ENCODE measurements around the gene CASP10.
"Not testable (repeated sequence)": the region's sequence is repeated elsewhere in the genome, so short reads cannot be mapped to it uniquely, and the experiment has no call there.

CASP10 gene

DNA sequence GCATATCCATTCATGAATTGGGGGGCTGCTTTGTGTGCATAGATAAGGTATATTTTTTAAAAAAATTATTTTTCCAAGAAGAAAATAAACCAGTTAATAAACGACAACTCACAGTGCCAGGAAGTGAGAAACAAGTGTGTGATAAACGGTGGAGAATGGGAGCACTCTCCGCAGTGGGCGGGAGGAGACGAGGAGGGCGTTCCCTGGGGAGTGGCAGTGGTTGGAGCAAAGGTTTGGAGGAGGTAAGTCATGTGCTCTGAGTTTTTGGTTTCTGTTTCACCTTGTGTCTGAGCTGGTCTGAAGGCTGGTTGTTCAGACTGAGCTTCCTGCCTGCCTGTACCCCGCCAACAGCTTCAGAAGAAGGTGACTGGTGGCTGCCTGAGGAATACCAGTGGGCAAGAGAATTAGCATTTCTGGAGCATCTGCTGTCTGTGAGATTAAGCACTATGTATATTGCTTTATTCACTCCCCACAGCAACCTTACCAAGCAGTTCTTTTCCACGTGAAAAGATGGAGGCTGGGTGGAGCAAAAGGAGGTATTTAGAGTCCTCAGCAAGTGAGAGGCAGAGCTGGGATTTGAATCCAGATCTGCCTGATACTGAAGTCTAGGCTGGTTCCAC is 50.4 kb downstream of the CASP10 start:
- peak; percentile 71 for DNase-seq (ENCODE audit: low read depth, low spot score)

DNA sequence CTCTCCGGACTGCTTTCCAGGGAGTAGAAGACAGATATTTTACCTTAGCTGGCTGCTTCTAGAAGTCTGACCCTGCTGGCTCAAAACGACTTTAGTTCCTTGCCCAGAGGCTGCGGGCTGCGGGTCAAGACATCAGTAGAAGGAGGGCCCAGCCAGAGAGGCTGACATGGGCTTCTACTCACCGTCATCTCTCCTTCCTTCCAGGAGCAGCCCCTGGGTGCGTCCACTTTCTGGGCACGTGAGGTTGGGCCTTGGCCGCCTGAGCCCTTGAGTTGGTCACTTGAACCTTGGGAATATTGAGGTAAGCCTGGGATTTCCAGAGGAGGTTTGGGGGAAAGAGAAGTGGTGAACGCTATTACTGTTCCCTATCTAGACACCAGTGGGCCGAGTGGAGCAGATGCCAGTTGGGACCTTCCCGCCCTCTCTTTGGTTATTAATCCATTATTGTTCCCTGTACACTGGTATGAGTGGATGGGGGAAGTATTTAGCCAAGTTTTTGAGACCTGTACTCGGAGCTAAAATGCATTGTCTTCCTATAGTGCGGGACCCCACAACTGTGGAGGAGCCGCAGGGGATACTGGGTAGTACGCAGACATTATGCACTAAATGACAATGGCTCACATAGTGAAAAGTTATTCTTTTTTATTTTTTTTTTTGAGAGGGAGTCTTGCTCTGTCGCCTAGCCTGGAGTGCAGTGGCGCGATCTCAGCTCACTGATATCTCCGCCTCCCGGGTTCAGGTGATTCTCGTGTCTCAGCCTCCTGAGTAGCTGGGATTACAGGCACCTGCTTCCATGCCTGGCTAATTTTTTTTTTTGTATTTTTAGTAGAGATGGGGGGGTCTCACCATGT is 51.1 kb downstream of the CASP10 start:
- no peak for DNase-seq (ENCODE audit: low read depth, low spot score)

DNA sequence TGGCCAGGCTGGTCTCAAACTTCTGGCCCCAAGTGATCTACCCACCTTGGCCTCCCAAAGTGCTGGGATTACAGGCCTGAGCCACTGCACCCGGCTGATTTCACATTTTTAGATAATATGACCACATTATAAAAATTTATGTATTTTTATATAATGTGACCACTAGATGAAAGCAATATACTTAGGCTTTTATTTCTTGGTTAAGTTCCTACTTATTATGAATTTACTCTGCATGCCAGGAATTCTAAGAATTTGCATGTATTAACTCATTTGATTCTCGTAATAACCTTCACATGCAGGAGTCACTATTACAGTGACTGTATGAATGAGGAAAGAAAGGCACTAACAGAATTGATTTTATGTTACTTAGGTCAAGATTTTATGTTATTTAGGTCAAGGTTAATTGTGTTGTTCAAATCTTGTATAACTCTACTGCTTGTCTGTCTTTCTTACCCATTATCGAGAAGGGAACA is 51.8 kb downstream of the CASP10 start:
- DNase-seq (ENCODE audit: low read depth, low spot score) = no peak

DNA sequence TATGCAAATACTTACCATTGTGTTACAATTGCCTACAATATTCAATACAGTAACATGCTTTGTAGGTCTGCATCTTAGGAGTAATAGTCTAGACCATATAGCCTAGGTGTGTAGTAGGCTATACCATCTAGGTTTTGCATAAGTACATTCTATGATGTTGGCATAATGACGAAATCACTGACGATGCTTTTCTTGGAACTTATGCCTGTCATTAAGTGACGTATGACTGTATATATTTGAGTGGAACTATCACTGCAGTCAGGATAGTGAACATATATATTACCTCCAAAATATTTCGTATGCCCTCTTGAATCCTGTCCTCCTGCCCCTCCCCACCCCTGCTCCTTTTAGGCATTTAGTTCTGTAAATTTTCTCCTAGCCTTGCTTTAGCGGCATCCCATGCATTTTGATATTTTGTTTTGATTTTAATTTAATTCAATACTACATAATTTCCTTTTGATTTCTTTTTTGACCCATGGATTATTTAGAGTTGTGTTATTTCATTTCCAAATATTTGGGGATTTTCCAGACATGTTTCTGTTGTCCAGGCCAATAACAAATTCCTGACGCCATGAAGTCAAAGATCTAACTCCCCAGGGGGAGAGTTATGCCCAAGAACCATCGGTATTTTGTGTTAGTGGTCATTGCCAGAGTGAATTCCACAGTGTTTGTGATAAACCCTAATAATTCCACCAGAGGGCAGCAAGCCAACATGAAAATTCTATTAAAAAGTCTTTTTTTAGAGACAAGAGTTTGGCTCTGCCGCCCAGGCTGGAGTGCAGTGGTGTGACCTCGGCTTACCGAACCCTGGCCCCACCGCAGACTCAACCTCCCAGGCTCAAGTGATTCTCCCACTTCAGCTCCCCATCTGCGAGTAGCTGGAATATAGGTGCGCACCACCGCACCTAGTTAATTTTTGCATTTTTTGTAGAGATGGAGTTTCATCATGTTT is 53.2 kb downstream of the CASP10 start:
- no peak for DNase-seq (ENCODE audit: low read depth, low spot score)

DNA sequence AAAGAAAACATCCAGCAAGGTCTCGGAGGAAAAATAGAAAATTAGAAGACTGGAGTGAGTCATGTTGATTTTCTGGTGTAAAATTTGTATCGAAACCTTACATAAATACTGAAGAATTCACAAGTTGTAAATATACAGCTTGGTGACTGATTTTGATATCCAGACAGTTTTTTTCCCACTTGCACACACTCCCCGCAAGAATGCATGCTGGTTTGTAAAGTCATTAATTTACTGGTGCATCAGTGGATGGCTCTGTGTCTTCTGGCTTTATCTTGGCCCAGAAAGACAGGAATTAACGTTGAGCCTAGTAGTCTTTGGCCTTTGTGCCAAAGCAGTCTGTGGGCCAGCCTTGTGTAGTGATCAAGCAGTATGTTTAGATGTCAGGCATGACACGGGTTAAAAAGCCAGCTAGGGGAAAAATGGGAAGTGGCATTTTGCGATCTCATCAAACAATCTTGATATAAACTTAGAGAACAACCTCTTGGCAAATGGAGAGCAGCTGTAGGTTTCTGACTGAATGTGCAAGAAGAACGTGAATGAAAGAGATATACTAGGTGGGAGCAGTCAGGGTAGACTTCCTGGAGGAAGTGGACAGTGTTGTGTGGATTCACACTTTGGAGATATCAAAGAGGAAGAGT is 54.7 kb downstream of the CASP10 start:
- DNase-seq (ENCODE audit: low read depth, low spot score) = no peak

DNA sequence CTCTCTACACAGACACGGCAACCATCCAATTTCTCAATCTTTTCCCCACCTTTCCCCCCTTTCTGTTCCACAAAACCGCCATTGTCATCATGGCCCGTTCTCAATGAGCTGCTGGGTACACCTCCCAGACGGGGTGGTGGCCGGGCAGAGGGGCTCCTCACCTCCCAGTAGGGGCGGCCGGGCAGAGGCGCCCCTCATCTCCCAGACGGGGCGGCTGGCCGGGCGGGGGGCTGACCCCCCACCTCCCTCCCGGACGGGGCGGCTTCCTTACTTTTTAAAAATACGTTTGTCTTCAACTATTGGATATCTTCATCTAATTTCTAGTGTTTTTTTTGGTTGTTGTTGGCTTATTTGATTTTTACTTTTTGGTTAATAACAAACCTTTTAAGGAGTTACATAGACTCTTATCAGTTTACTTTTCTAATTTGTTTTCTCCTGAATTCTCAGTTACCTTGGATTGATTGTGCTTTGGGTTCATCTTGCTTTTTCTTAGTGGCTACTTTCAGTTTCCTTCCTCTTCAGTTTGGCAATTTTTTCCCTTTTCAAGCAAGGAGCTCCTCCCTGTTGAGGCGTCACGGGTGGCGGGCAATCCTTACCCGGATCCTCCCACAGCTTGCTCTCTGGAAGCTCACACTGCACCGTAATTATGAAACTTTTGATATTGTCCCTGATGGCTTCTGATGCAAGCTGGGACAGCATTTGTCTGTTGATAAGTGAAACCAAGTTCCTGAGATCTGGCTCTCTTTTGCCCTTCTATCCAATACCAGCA is 56.4 kb downstream of the CASP10 start:
- DNase-seq (ENCODE audit: low read depth, low spot score) = not testable (repeated sequence)

DNA sequence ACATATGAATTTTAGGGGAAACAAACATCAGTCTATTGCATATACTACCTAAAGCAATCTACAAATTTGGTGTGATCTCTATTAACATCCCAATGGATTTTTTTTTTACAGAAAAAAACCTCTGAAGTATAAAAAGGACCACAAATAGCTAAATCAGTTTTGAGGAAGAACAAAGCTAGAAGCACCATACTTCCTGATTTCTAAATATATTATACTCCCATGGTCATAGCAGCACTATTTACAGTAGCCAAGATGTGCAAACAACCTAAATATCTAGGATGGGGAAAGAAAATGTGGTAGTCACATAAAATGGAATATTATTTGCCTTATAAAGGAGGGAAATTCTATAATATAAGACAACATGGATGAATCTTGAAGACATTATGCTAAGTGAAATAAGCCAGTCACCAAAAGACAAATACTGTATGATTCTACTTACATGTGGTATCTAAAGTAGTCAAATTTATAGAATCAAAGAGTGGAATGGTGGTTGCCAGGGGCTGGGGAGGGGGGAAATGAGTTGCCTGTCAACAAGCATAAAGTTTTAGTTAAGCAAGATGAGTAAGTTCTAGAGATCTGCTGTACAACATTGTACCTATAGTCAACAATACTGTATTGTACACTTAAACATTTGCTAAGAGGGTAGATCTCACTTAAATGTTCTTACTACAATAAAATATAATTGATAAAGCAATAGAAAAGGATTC is 59.8 kb downstream of the CASP10 start:
- DNase-seq (ENCODE audit: low read depth, low spot score) = no peak

DNA sequence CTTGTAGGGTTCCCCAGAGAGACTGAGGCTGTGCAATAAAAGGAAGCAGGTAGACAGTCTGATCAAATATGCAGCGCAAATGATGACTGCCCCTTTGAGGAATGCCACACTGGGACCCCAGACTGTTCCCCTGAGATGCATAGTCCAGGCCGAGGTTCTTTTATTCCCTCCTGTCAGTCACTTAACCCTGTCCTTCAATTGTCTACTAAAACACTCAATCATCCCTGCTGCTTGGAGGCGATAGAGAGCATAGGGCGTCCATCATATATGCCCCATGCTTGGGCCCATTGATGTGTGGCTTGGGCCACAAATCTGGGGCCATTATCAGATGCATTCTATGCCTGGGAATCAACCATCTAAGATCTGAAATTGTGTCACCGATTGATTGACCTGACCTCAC is 61.9 kb downstream of the CASP10 start:
- no peak for DNase-seq (ENCODE audit: low read depth, low spot score)

DNA sequence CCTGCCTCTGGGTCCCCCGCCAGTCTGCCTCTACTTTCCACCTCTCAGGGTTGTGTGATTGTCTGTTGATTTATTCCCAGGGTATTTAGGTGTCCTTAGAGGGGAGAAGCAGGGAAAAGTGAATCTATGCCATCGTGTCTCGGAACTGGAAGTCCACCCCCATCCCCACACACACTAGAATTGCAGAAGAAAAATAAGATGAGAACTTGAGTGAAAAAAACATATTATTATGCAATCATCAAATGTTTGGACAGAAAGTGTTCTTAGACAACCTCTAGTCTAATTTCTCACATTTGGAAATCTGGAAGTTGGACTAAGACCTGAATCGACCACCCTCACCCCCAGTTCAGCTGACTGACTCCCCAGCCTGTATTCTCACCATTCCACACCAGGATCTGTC is 63.3 kb downstream of the CASP10 start:
- no peak for DNase-seq (ENCODE audit: low read depth, low spot score)

DNA sequence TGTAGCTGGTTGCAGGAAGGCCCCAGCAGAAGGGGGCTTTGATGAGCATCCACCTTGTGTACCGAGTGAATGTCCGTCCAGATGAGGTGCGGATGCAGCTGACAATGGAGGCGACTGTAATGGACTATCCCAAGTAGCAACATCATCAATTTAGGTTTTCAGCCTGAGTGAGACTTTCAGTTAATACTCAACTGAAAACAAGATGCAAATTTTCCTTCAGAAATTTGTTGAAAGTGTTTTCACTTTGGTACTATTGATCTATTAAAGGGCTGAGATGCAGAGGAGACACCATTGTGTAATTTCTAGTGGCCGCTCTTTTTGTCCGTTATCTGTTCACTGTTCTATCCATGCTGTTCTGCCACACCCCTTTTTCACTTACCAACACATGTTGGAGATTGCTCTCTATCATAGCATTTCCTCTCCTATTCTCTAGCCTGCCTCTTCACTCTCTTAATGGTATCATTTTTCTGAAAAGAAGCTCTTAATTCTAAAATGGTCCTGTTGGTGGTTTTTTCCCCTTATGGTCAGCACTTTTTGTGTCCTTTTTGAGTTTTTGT is 65.4 kb downstream of the CASP10 start:
- no peak for DNase-seq (ENCODE audit: low read depth, low spot score)

DNA sequence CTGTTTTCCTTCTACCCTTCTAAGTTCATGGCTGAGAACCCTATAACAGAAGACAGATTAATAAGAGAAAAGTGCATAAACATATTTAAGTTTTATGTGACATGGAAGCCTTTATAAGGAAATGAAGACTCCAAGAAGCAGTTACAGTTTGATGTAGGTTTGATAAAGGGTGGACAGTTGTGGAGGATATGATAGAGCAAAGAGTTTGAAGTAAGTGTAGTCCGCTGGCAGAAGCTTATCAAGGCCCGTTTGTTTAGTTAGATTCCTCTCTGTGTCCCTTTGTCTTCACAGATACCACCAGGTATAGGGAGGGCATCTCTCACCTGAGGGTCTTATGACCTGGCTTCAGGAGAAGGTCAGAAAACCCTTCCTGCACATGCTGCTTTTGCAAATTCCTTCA is 66.9 kb downstream of the CASP10 start:
- no peak for DNase-seq (ENCODE audit: low read depth, low spot score)

DNA sequence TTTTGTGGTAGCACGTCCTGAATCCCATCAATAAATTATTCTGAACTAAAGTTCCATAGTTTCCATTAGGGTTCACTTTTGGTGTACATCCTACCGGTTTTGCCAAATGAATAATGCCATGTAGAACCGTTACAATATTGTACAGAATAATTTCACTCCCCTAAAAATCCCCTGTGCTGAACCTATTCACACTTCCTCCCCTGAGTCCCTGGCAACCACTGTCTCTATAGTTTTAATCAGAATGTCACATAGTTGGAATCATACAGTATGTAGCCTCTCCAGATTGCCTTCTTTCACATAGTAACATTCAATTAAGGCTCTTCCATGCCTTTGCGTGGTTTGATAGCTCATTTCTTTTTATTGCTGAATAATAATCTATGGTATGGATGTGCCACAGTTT is 67.8 kb downstream of the CASP10 start:
- no peak for DNase-seq (ENCODE audit: low read depth, low spot score)

DNA sequence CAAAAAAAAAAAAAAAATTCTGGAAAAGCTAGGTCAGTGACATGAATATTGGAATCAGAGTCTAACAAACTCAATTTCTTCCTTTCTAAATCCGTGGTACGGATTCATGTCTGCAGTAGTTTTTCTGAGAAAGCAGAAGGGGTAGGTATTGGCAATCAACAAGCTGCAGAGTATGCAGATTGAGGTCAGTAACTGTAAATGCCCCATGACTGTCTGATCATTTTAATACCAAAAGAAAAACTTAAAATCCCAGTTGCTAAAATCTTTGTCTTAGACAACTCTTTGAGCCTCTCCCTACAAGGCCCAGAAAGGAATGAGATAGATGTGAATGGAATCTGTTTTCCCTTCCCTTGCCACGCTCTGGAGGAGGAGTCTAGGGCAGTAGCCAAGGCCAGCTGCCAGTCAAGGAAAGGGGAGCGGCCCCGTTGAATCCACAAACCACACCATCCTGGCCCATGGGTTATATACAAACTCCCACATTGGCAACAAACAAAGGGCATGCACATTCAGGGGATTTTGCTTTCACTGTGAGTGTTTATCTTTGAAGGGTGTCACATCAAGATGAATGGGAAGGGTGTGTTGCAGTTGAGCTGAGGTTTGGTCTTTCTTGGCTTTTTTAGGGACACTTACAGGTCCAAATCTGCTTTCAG is 71.3 kb downstream of the CASP10 start:
- DNase-seq (ENCODE audit: low read depth, low spot score) = no peak

DNA sequence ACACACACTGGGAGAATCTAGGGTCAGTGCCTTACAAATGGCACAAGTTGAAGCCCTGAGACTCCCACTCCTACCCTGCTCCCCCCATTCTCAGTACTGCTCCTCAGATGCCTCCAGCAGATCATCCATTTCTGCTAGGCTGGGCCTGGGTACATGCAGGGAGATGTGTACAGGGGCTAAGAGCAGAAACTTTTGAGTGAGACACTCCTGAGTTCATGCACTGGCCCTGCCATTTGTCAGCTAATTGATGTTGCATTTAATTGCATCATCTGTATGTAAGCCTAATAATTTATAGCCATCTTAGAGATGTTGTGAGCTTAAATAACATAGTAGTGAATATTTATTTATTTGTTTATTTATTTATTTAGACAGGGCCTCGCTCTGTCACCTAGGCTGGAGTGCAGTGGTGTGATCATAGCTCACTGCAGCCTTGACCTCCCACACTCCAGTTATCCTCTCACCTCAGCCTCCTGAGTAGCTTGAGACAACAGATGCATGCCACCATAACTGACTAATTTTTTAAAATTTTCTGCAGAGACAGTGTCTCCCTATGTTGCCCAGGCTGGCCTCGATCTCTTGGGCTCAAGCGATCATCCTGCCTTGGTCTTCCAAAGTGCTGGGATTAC is 72.6 kb downstream of the CASP10 start:
- no peak for DNase-seq (ENCODE audit: low read depth, low spot score)

DNA sequence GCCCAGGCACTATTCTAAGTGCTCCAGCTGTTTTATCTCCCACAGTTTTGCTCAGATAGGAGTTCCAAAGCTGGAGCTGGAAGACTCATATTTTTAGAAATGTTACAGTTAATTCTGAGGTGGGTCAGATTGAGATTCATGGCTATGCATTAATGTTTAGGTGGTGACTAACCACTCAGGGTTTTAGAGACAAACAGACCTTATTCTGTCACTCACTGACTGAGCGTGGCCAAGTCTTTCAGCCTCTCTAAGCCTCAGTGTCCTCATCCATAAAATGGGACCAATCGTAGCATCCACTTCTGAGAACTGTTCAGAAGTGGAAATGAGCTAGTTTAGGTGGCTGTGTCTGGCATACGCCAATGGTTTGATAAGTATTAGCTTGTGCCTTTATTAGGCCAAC is 73.1 kb downstream of the CASP10 start:
- DNase-seq (ENCODE audit: low read depth, low spot score) = no peak

DNA sequence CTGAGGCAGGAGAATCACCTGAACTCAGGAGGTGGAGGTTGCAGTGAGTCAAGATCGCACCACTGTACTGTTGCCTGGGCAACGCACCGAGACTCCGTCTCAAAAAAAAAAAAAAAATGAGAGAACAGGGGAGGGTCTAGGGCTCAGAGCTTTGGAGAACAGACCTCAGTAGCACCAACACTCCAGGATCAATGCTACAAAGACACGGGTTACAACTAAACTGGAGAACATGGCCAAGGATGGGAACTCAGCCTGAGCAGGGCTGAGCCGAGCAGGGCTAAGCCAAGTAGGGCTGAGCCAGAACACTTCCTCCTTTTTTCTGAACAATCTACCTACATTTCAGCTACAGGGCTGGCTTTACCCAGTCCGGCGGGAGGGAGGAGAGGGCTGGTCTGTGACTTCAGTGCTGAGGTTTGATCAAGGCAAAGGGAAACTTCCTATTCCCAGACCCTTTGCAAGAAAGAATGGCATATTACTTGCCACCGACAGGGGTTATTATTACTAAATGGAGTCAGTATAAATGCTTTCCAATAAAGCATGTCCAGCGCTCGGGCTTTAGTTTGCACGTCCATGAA is 74.5 kb downstream of the CASP10 start:
- DNase-seq (ENCODE audit: low read depth, low spot score) = no peak

DNA sequence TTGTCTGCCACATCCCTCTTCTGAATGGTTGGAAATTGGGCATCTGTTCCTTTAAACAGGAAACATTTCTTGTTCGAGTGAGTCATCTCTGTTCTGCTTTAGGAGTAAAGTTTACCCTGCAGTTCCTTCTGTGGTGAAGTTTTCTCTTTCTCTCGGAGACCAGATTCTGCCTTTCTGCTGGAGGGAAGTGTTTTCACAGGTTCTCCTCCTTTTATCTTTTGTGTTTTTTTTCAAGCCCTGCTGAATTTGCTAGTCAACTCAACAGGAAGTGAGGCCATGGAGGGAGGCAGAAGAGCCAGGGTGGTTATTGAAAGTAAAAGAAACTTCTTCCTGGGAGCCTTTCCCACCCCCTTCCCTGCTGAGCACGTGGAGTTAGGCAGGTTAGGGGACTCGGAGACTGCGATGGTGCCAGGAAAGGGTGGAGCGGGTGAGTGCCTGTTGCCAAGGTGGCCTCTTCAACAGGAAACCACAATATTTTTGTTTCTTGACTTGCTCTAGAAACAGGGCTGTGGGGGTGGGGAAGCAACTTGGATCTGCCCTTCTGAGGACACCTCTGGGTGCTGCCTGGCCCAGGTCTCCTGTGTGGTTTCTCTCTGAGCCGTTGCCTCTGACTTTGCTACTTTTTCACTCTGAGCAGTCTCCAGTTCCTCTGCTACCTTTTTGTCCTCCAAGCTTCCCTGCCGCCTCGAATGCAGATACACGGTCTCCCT is 75.2 kb downstream of the CASP10 start:
- DNase-seq (ENCODE audit: low read depth, low spot score) = peak; percentile 86
